HG03521 (cell line): ENCODE measurements around the gene MXI1.
"Not testable (repeated sequence)": the region's sequence is repeated elsewhere in the genome, so short reads cannot be mapped to it uniquely, and the experiment has no call there.

Experiments used
- ATAC-seq: cut with Tn5 transposase; IDR thresholded peaks from one replicate; pipeline ENCODE4 v1.9.1; 2021; ENCODE audit warnings: mild to moderate bottlenecking, moderate library complexity; ENCODE audit not compliant: unreplicated experiment

Gene MXI1

GRCh38 chr10:110181451-110181850 lies 26.0 kb upstream of the MXI1 start:
- no peak for ATAC-seq

GRCh38 chr10:110181911-110182310 lies 25.5 kb upstream of the MXI1 start:
- no peak for ATAC-seq

DNA sequence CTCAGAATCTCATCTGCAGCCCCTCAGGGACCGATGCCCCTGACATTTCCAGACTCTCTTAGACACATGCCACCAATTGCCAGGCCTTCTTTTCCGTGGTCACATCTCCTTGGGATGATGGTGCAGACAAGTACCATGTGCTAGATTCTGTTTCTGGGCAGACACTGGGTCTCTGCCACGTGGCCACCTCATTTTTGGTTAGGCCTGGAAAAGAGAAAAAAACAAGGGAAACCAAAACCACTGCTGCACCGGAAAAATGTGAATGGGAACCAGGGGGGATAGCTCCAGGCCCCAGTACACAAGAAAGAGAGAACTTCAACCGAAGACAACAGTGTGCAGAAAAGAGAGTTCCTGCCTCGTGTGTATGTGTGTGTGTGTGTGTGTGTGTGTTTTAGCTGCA lies 23.0 kb upstream of the MXI1 start:
- no peak for ATAC-seq

DNA sequence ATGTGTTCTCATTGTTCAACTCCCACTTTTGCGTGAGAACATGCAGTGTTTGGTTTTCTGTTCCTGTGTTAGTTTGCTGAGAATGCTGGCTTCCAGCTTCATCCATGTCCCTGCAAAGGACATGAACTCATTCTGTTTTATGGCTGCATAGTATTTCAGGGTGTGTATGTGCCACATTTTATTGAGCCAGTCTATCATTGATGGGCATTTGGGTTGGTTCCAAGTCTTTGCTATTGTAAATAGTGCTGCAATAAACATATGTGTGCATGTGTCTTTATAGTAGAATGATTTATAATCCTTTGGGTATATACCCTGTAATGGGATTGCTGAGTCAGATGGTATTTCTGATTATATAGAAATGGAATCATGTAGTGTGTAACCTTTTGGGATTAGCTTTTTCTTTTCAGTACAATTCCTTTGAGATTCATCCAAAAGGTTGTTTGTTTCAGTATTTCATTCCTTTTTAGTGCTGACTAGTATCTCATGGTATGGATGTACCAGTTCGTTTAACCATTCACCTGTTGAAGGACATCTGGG lies 21.7 kb upstream of the MXI1 start:
- ATAC-seq: not testable (repeated sequence)

DNA sequence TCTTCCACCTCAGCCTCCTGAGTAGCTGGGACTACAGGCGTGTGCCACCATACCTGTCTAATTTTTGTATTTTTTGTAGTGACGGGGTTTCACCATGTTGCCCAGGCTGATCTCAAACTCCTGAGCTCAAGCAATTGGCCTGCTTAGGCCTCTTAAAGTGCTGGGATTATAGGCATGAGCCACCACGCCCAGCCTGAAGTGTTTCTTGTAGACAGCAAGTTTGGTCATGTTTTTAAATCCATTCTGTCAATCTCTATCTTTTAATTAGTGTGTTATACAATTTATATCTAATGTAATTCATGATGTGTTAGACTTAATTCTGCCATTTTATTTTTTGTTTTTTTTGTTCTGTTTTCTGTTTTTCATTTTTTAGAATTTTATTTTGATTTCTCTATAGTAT lies 17.2 kb upstream of the MXI1 start:
- no peak for ATAC-seq

DNA sequence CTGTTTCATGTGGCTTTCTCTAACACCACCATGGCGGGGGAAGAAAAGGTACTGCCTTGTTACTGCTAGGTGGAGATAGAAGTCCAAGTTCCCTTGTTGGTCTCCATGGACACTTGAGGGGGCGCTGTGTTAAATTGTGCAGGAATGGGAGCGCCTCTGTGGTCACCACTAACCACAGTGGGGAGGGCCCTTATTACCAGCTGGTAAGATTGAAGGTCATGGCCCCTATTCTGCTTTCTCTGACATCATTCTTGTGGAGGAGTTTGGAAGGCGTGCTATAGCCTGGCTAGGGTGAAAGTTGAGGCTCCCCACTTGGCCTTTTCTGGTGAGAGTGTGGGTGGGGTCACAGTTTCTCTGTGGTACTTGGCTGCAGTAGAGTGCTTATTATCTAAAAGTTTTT lies 14.9 kb upstream of the MXI1 start:
- ATAC-seq: no peak

DNA sequence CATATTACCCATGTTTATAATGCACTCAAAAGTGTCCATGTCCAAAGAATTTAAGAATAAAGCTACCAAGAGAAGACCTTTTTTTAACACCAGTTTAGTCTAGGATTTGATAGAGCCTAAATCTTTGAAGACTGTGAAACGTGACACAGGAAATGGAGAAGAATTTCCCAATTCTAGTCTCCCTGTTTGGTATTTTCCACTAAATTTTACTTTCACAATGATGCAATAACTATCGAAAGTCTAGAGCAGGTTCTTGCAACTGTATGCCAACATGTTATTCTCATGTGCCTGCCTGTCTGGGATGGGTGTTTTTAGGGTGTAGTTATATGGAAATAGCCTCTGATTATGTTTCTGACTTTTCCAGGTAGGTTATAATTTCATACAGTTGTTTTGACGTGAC lies 6.9 kb upstream of the MXI1 start:
- ATAC-seq: no peak

DNA sequence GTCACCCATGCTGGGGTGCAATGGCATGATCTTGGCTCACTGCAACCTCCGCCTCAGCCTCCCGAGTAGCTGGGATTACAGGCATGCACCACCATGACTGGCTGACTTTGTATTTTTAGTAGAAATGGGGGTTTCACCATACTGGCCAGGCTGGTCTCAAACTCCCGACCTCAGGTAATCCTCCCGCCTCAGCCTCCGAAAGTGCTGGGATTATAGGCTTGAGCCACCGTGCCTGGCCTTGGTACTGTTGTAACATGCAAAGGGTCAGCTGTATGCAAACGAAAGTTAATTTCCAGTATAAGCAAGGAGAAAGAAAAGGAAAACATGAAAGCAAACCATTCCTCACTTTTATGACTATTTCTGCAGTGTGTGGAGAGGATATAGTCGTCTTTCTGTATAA lies 6.4 kb upstream of the MXI1 start:
- ATAC-seq: not testable (repeated sequence)

DNA sequence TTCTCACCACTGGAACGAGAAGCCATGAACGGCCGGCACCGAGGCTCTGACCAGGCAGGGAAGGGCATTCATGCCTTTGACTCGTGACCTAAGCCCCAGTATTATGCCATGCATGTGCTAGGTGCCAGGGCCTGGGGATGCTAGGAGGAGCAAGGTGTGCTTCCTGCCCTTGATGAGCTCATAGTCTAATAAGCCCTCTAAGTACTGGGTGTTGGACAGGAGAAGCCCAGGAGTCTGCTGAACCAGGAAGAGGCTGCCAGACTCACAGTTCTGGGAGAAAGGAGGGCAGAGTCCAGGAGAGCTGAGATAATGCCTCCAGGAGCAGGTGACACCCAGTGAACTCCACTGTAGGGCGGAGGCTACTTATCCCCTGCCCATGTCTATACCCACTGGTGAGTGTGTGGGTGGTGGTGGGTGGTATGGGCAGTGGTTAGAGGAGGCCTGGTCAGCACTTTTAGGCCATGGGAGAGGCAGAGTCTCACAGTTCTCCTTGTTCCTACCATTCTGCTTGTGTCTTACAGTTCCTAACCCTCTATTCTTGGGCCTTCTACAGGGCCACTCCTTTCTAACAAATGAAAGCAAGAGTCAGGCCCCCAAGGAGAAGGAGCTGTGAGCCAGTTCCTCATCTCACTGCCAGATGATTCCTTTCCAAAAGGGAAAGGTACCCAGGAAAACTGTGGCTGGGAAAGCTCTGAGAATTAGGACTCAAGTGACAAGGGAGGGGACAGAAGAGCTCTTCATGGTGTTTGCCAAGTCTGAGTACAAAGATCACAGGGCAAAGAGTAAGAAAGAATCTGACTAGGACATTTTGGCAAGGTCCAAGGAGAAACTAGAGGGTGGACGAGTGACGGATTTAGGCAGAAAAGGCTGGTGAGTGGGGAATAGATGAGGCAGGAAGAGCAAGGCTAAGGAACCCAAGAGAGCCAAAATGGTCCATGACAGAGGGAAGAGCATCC lies 3.6 kb upstream of the MXI1 start:
- no peak for ATAC-seq

DNA sequence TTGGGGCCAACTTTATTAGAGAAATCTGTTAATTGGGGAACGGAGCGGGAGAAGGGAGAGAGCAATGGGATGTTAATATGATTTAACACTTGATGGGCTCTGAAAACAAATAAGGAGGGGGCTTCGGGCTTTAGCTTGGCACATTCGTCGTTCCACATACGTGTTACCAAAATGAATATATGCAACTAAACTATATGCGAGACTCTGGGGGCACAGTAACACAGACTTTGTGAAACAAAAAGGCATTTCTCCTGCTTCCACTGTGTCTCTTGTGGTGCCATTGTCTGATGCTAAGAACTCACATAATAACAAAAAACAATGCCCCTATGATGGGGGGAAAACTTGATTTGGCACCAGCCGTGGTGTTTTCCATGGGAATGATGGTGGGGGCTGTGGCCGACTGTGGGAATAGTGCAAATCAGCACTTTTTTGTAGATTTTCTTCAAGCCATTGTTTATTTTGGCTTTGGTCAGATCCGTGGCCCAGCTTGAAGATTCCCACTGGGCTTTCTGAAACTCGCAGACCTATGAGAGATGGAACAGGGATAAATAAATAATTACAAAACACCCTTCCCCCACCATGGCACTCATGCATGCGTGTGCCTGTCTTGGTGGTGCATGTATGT lies 2.2 kb upstream of the MXI1 start:
- ATAC-seq: no peak

- ATAC-seq: peak; percentile 3
These were observed 604 bp downstream of the MXI1 start for GRCh38 chr10:110207805-110208613.

DNA sequence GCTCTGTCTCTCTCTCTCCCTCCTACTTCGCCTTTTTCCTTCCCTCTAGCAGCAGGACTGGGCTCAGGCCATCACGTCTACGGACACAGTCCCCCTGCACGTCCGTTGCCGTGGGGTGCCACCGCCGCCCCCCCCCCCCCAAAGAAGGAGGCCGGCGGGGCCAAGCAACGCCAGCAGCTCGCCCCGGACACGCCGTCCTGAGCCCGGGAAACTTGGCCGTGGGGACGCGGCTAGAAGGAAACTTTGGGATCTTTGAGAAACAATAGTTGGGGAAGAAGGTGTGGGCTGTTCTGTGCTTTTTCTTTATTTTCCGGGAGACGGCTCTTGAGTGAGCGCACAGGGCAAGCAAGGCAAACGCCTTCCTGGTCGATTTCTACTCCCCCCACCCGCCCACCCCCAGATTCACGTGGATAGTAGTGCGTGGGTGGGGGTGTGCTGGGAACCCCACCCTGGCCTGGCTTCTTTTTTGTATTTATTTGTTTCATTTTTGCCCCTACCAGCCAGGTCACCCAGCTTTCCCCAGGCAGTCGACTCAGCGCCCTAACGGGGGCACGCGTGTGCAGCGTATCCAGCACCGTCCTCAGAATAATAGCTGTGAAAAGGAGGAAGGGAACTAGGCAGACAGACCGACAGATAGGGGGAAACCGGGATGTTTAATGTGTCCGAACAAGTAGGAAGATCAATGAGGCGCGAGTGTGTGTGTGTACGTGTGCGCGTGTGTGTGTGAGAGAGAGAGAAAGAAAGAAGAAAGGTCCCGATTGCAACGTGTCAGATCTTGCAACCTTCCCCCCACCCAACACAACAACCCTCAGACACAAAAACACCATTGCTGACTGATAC lies 1.4 kb downstream of the MXI1 start:
- no peak for ATAC-seq

DNA sequence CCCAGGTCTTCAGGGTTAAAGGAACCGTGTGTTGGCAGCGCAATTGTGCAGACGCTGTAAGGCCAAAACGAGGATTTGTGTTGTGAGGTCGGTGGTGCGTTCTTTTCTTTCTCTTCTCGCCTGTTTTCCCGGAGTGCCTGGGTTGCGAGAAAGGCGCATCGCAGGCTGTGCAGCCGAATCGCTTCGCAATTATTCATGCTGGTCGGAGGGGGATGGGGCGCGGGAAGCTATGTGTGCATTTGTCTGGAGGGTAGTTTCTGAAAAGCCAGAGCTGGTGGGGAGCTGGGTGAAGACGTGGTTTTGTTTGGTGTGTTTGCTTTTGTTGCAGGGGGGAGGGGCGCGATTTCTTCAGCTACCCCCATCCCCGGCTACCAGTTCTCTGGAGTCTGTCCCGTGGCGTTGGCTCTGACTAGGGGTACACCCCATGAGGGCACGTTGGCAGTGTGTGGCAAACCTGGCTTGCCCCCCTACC lies 2.1 kb downstream of the MXI1 start:
- no peak for ATAC-seq

DNA sequence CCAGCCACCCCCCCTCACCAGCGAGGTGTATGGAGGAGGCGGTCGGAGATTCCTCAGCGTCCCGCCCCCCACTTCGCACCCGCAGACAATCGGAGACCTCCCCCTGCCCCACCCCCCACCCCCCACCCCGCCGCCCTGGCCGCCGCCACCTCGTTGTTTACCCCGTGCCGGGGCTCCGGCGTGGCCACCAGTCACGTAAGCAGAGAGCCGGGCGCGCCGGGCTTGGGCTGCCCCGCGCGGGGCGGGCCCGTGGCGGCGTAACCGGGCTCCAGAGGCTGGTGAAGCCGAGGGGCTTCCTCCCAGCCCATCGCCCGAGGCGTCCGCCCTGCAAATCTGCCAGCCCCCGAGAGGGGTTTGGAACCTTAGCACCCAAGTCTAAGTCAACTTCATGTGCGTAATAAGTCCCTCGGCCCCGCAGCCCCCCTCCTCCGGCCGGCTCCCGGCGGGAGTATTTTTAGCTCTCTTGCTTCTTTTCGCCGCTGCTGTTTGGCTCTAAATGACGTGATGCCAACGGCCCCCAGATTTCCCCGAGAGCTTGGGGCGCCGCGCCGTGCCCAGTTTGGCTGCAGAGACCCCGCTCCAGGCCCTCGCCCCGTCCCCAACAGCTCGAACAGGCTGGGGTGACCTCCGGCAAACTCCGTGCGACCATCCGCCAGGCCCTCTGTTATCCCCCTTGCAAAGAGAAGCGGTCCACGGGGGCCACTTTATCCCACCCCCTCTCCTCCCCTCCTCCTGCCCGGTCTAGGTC lies 2.7 kb downstream of the MXI1 start:
- ATAC-seq: no peak

DNA sequence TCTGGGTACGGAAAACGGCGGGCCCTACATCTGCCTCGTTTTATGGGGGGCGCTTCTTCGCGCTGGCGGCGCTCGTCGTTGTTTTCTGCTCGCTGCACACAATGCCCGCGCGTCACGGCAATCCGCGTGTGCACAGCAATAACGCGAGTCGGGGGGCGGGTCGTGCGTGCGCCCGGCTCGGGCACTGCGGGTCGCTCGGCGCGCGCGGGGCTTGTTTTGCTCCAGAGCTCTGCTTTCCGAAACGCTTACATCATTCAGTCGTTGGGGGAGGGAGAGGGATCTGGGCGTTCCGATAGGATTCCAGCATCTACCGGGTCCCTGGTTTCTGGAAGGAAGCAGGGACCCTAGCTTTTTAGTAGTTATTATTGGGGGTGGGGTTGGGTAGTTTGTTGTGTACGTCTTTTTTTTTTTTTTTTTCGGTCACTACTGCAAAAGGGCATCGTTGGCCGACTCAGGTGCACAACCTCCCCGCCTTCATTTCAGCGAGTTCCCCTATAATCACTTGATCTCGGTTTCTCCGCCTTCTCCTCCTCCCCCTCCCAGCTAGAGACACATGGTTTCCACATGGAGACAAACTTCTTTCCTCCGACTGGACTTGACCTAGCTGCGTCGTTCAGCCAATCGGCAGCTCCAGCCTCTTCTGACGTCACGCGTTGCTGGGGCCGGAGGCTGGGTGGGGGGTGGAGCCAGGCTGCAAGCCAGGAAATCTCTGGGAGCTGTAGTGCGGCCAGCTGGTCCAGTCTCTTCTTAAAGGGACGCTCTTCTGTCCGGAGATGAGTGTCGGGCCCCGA lies 3.5 kb downstream of the MXI1 start:
- ATAC-seq: peak; percentile 71

DNA sequence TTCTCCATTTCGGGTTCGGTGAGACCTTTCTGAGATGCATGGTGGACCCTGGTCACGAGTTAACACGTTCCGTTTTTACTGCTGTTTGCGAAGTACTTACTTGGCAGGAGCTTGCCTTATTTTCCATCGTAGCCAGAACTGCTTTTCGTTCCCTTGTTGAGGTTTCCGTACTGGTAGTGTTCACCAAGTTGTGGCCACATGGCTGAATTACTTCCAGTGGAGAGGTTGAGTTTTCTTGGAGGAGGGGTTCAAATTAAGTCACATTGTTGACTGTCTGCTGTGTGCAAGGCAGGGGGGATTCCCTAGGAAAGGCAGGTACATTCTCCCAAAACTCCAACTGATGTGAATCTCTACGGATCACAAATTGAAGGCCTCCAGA lies 4.0 kb downstream of the MXI1 start:
- no peak for ATAC-seq

DNA sequence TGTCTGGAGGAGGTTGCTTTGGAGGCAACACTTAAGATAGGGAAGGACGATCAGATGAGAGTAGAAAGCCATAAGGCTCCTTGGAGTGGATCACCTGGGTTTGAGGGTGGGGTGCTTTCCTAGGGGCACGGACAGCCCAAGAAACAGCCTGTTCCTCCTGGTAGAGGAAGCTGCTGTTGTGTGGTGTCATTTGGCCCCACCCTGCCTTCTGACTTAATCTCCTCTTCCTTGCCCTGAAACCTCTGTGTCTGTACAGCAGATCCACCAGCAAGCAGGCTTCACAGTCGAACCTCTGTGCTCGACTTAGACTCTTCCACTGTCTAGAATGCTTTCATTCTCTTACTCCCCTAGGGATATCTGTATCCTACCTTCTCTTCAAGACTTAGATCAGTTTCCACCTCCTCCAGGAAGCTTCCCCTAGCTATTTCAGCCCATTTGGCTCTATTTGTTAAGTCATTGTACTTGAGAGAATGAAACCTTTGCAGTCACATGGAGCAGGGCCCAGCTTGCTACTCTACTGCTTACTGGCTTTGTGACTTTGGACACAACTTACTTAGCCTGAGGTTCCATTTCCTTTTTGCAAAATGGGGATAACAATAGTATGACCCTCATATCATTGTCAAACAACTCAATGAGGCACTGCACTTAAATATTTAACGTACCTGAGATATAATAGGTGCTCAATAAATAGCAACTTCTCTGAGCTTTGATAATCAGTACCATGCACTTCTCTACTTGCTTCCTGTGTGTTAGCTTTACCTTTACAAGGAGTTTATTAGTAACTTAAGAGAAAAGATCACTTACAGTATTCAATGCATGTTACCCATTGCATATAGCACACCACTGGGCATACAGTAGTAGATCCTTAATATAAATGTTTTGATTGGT lies 5.0 kb downstream of the MXI1 start:
- no peak for ATAC-seq

GRCh38 chr10:110214371-110214826 lies 7.0 kb downstream of the MXI1 start:
- ATAC-seq: peak; percentile 25
